Measurements from ENCODE around the gene WDR43. TPM values are rescaled to one million over a fixed set of nuclear protein-coding genes. Genes with fewer than 3 reads are reported as not detected.
A peak's percentile ranks its signal among the peaks of the same experiment; 100 is the strongest.

WDR43 gene
- total and polyA plus RNA-seq, 9 of the 15 experiments (the other 6 are each of a cell fraction or from before 2014, with no cell fraction given), result 34.6 to 197 (median 105) TPM

DNA sequence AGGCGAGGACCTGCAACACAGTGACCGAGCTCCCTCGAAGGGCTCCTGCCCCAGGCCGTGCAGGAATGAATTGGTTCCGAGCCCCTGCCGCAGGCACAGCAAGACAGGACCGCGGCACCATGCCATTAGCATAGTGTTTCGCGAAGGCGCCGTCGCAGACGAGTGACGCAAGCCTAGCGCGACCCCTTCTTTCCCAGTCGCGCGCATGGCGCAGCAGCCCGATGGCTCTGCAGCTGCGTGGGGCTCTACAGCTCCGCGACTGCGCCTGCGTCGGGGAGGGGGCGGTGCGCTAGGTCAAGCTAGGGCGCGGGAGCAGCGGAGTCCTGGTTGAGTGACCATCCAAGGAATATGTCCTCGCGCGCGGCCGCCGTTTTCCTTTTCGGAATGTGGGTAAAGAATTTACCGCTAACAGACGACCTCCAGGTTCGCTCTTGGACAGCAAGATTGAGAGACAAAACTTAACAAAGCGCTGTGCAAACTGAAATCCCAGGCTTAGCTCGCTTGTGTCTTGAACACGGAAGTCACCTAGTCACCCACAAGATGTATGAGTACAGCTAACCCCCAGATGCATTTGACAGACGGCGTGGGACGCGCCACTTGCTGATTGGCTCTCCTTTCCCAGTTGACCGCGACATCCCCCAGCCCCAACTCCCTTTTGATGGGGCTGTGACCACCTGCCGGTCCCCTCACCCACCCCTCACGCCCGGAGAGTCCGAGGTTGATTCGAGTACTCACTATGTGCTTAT, 24.1 kb upstream of the WDR43 start, which contains the start of gene TRMT61B (continued):
- TF ChIP-seq KAT7 (CRISPR knock-in tag; IDR thresholded peaks at IDR 0.05; ENCODE audit: borderline replicate concordance) (no peak), MTA3 (IDR thresholded peaks at IDR 0.05; ENCODE audit: borderline replicate concordance) (peak; percentile 57; the same call in 1 of the 2 replicates), TSC22D4 (tag; IDR thresholded peaks at IDR 0.05) (no peak), SRSF3 (IDR thresholded peaks at IDR 0.05; ENCODE audit: insufficient read depth, low read length) (no peak), U2AF1 (optimal IDR thresholded peaks at IDR 0.05; ENCODE audit: low read depth, low read length) (no peak), HDGF (IDR thresholded peaks at IDR 0.05) (no peak), ZNF24 (IDR thresholded peaks at IDR 0.05) (no peak), TBP (optimal IDR thresholded peaks at IDR 0.05; ENCODE audit: low read depth, low read length) (peak; percentile 86), ATF1 (CRISPR knock-in tag; IDR thresholded peaks at IDR 0.05) (peak; percentile 100), ATF1 (tag; IDR thresholded peaks at IDR 0.05) (peak; percentile 100), NCOR1 (IDR thresholded peaks at IDR 0.05) (peak; percentile 37; the same call in 1 of the 2 replicates), SMAD3 (CRISPR knock-in tag; conservative IDR thresholded peaks at IDR 0.05) (peak; percentile 71; the same call in 1 of the 2 replicates), STAT5A (IDR thresholded peaks at IDR 0.05; ENCODE audit: borderline replicate concordance, low read length) (no peak), SMARCA4 (IDR thresholded peaks at IDR 0.05) (peak; percentile 45; the same call in 1 of the 2 replicates), RAD21 (CRISPR knock-in tag; conservative IDR thresholded peaks at IDR 0.05 in 1 of 2, IDR thresholded peaks at IDR 0.05 in 1 of 2) (no peak), ZNF197 (CRISPR knock-in tag; IDR thresholded peaks at IDR 0.05; ENCODE audit: low read depth) (no peak), HDAC8 (tag; IDR thresholded peaks at IDR 0.05) (no peak)
- TF ChIP-seq, protein P1, sequence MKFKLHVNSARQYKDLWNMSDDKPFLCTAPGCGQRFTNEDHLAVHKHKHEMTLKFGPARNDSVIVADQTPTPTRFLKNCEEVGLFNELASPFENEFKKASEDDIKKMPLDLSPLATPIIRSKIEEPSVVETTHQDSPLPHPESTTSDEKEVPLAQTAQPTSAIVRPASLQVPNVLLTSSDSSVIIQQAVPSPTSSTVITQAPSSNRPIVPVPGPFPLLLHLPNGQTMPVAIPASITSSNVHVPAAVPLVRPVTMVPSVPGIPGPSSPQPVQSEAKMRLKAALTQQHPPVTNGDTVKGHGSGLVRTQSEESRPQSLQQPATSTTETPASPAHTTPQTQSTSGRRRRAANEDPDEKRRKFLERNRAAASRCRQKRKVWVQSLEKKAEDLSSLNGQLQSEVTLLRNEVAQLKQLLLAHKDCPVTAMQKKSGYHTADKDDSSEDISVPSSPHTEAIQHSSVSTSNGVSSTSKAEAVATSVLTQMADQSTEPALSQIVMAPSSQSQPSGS (CRISPR knock-in tag; IDR thresholded peaks at IDR 0.05), result no peak
- TF ChIP-seq, protein P2, sequence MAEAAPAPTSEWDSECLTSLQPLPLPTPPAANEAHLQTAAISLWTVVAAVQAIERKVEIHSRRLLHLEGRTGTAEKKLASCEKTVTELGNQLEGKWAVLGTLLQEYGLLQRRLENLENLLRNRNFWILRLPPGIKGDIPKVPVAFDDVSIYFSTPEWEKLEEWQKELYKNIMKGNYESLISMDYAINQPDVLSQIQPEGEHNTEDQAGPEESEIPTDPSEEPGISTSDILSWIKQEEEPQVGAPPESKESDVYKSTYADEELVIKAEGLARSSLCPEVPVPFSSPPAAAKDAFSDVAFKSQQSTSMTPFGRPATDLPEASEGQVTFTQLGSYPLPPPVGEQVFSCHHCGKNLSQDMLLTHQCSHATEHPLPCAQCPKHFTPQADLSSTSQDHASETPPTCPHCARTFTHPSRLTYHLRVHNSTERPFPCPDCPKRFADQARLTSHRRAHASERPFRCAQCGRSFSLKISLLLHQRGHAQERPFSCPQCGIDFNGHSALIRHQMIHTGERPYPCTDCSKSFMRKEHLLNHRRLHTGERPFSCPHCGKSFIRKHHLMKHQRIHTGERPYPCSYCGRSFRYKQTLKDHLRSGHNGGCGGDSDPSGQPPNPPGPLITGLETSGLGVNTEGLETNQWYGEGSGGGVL (CRISPR knock-in tag; IDR thresholded peaks at IDR 0.05), result no peak
- TF ChIP-seq, protein P3, sequence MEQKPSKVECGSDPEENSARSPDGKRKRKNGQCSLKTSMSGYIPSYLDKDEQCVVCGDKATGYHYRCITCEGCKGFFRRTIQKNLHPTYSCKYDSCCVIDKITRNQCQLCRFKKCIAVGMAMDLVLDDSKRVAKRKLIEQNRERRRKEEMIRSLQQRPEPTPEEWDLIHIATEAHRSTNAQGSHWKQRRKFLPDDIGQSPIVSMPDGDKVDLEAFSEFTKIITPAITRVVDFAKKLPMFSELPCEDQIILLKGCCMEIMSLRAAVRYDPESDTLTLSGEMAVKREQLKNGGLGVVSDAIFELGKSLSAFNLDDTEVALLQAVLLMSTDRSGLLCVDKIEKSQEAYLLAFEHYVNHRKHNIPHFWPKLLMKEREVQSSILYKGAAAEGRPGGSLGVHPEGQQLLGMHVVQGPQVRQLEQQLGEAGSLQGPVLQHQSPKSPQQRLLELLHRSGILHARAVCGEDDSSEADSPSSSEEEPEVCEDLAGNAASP (IDR thresholded peaks at IDR 0.05), result peak; percentile 55; the same call in 1 of the 2 replicates
- TF ChIP-seq, protein P4, sequence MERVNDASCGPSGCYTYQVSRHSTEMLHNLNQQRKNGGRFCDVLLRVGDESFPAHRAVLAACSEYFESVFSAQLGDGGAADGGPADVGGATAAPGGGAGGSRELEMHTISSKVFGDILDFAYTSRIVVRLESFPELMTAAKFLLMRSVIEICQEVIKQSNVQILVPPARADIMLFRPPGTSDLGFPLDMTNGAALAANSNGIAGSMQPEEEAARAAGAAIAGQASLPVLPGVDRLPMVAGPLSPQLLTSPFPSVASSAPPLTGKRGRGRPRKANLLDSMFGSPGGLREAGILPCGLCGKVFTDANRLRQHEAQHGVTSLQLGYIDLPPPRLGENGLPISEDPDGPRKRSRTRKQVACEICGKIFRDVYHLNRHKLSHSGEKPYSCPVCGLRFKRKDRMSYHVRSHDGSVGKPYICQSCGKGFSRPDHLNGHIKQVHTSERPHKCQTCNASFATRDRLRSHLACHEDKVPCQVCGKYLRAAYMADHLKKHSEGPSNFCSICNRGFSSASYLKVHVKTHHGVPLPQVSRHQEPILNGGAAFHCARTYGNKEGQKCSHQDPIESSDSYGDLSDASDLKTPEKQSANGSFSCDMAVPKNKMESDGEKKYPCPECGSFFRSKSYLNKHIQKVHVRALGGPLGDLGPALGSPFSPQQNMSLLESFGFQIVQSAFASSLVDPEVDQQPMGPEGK (CRISPR knock-in tag; IDR thresholded peaks at IDR 0.05; ENCODE audit: borderline replicate concordance), result no peak
